Measurements from ENCODE around the gene DAAM2. TPM values are rescaled to one million over a fixed set of nuclear protein-coding genes. Genes with fewer than 3 reads are reported as not detected.

DAAM2 gene
- total and polyA plus RNA-seq, 2 donors (not counting 1 experiment from before 2014, with no cell fraction given) = 41.5 to 48.2 TPM

- H3K27ac ChIP-seq (ENCODE audit: insufficient read depth, low read length) = no peak overlapping the region
- no peaks in the 10 kb centered on the region for H3K27me3 ChIP-seq (ENCODE audit: control insufficient read depth, insufficient read depth, low read length)
- no peaks in the 10 kb centered on the region for H3K79me2 ChIP-seq (ENCODE audit: control insufficient read depth, insufficient read depth, low read length)
- H3K9ac ChIP-seq (ENCODE audit: insufficient read depth, low read length) = no peak overlapping the region
- H4K20me1 ChIP-seq (ENCODE audit: control insufficient read depth, extremely low read depth, insufficient read depth, low read length) = no peaks in the 10 kb centered on the region
- H3K4me3 ChIP-seq (replicated peaks in 1 of 4; ENCODE audit: control extremely low read depth in 1 of 4, insufficient read depth in 1 of 4, low read depth in 3 of 4, low read length in 4 of 4) = no peak overlapping the region
- no peak for TF ChIP-seq EZH2 (IDR thresholded peaks at IDR 0.05; ENCODE audit: low read length, missing control alignments)
- TF ChIP-seq CTCF (conservative IDR thresholded peaks at IDR 0.05 in 1 of 2, IDR thresholded peaks at IDR 0.05 in 1 of 2; ENCODE audit: low read depth in 1 of 2, low read length in 2 of 2) = peak; percentile 88 to 91
- H2AFZ ChIP-seq (ENCODE audit: low read length) = no peak overlapping the region
- no peak overlapping the region for H3K4me2 ChIP-seq (ENCODE audit: extremely low read depth, insufficient read depth, low read length)
- H3K9me3 ChIP-seq (ENCODE audit: control insufficient read depth, insufficient read depth, low read depth, low read length) = no peaks in the 10 kb centered on the region
- peaks cover 16% of the 10 kb centered on the region for H3K4me1 ChIP-seq (ENCODE audit: control insufficient read depth, extremely low read depth, insufficient read depth, low read length)
- peak; percentile 54 to 75 for DNase-seq (ENCODE audit: low read depth in 2 of 2)
- H3K36me3 ChIP-seq (ENCODE audit: control insufficient read depth, insufficient read depth, low read length) = no peaks in the 10 kb centered on the region
These were observed 100.4 kb downstream of the DAAM2 start for GRCh38 chr6:39892490-39893129.

- Histone ChIP-seq H3K79me2 (ENCODE audit: control insufficient read depth, insufficient read depth, low read length) (no peaks in the 10 kb centered on the region), H3K9ac (ENCODE audit: insufficient read depth, low read length) (no peak overlapping the region), H3K9me3 (ENCODE audit: control insufficient read depth, insufficient read depth, low read depth, low read length) (no peaks in the 10 kb centered on the region), H3K4me1 (ENCODE audit: control insufficient read depth, extremely low read depth, insufficient read depth, low read length) (peaks cover 9% of the 10 kb centered on the region), H3K27me3 (ENCODE audit: control insufficient read depth, insufficient read depth, low read length) (no peaks in the 10 kb centered on the region), H4K20me1 (ENCODE audit: control insufficient read depth, extremely low read depth, insufficient read depth, low read length) (no peaks in the 10 kb centered on the region), H2AFZ (ENCODE audit: low read length) (no peak overlapping the region), H3K4me2 (ENCODE audit: extremely low read depth, insufficient read depth, low read length) (no peak overlapping the region), H3K36me3 (ENCODE audit: control insufficient read depth, insufficient read depth, low read length) (no peaks in the 10 kb centered on the region), H3K4me3 (replicated peaks in 1 of 4; ENCODE audit: control extremely low read depth in 1 of 4, insufficient read depth in 1 of 4, low read depth in 3 of 4, low read length in 4 of 4) (no peak overlapping the region), H3K27ac (ENCODE audit: insufficient read depth, low read length) (no peak overlapping the region)
- no peak for DNase-seq (ENCODE audit: low read depth in 2 of 2)
- TF ChIP-seq CTCF (conservative IDR thresholded peaks at IDR 0.05 in 1 of 2, IDR thresholded peaks at IDR 0.05 in 1 of 2; ENCODE audit: low read depth in 1 of 2, low read length in 2 of 2) = no peak
- TF ChIP-seq EZH2 (IDR thresholded peaks at IDR 0.05; ENCODE audit: low read length, missing control alignments) = no peak
These were observed 101.1 kb downstream of the DAAM2 start for GRCh38 chr6:39893286-39893685.

GRCh38 chr6:39896701-39897100, 104.5 kb downstream of the DAAM2 start:
- Histone ChIP-seq H3K4me2 (ENCODE audit: extremely low read depth, insufficient read depth, low read length) (no peak overlapping the region), H3K4me1 (ENCODE audit: control insufficient read depth, extremely low read depth, insufficient read depth, low read length) (no peaks in the 10 kb centered on the region), H4K20me1 (ENCODE audit: control insufficient read depth, extremely low read depth, insufficient read depth, low read length) (no peaks in the 10 kb centered on the region), H3K27me3 (ENCODE audit: control insufficient read depth, insufficient read depth, low read length) (no peaks in the 10 kb centered on the region), H3K9me3 (ENCODE audit: control insufficient read depth, insufficient read depth, low read depth, low read length) (no peaks in the 10 kb centered on the region), H3K9ac (ENCODE audit: insufficient read depth, low read length) (no peak overlapping the region), H3K79me2 (ENCODE audit: control insufficient read depth, insufficient read depth, low read length) (no peaks in the 10 kb centered on the region), H2AFZ (ENCODE audit: low read length) (no peak overlapping the region), H3K36me3 (ENCODE audit: control insufficient read depth, insufficient read depth, low read length) (peaks cover 3% of the 10 kb centered on the region), H3K4me3 (replicated peaks in 1 of 4; ENCODE audit: control extremely low read depth in 1 of 4, insufficient read depth in 1 of 4, low read depth in 3 of 4, low read length in 4 of 4) (no peak overlapping the region), H3K27ac (ENCODE audit: insufficient read depth, low read length) (no peak overlapping the region)
- no peak for DNase-seq (ENCODE audit: low read depth in 2 of 2)
- TF ChIP-seq EZH2 (IDR thresholded peaks at IDR 0.05; ENCODE audit: low read length, missing control alignments) = no peak
- TF ChIP-seq CTCF (conservative IDR thresholded peaks at IDR 0.05 in 1 of 2, IDR thresholded peaks at IDR 0.05 in 1 of 2; ENCODE audit: low read depth in 1 of 2, low read length in 2 of 2) = no peak
